Right hindlimb (tissue), 1 donor: ENCODE results near the gene FRYL.
"Not testable (repeated sequence)": the region's sequence is repeated elsewhere in the genome, so short reads cannot be mapped to it uniquely, and the experiment has no call there.

ENCODE experiments used
- DNase-seq: peaks from one replicate; pipeline ENCODE4 v3.0.0-alpha.2; 2018

Gene FRYL

GRCh38 chr4:48481581-48481980, 298.5 kb downstream of the FRYL start:
- no peak for DNase-seq

- DNase-seq: no peak
Observed at GRCh38 chr4:48478273-48478672, 301.8 kb downstream of the FRYL start.

- DNase-seq: no peak
Observed at GRCh38 chr4:48475770-48476169, 304.3 kb downstream of the FRYL start.

GRCh38 chr4:48472794-48473193, 307.3 kb downstream of the FRYL start:
- no peak for DNase-seq

GRCh38 chr4:48470570-48470969, 309.5 kb downstream of the FRYL start:
- DNase-seq: no peak

GRCh38 chr4:48470137-48470536, 309.9 kb downstream of the FRYL start:
- DNase-seq: no peak

GRCh38 chr4:48467891-48468290, 312.2 kb downstream of the FRYL start:
- DNase-seq: no peak

GRCh38 chr4:48467442-48467841, 312.6 kb downstream of the FRYL start:
- no peak for DNase-seq

GRCh38 chr4:48462363-48462762, 317.7 kb downstream of the FRYL start:
- no peak for DNase-seq

- DNase-seq: no peak
Observed at GRCh38 chr4:48461000-48461399, 319.1 kb downstream of the FRYL start.

- DNase-seq: no peak
Observed at GRCh38 chr4:48454591-48454990, 325.5 kb downstream of the FRYL start.

- DNase-seq: not testable (repeated sequence)
Observed at GRCh38 chr4:48451656-48452055, 328.4 kb downstream of the FRYL start.

GRCh38 chr4:48450740-48451139, 329.3 kb downstream of the FRYL start:
- no peak for DNase-seq

- no peak for DNase-seq
Observed at GRCh38 chr4:48449151-48449550, 330.9 kb downstream of the FRYL start.
